IgD-negative memory B cell (primary cell): ENCODE results near the gene UPK3B. TPM values are rescaled to one million over a fixed set of nuclear protein-coding genes. Genes with fewer than 3 reads are reported as not detected.
"Not testable (repeated sequence)": the region's sequence is repeated elsewhere in the genome, so short reads cannot be mapped to it uniquely, and the experiment has no call there.

Experiments
- H3K27ac Mint-ChIP-seq, 3 donors: one replicate each; pipeline ENCODE4 v1.8.0; 2020 to 2022; ENCODE audit warnings: mild to moderate bottlenecking in 3 of 3, mixed read lengths in 3 of 3, moderate library complexity in 1 of 3
- H3K27me3 Mint-ChIP-seq: one replicate; pipeline ENCODE4 v1.8.0; 2021; ENCODE audit warnings: mixed read lengths
- H3K36me3 Mint-ChIP-seq: one replicate; pipeline ENCODE4 v1.8.0; 2020; ENCODE audit warnings: mild to moderate bottlenecking, mixed read lengths
- H3K4me1 Mint-ChIP-seq, 3 donors: one replicate each; pipeline ENCODE4 v1.8.0; 2020 to 2022; ENCODE audit warnings: mixed read lengths in 3 of 3, mild to moderate bottlenecking in 1 of 3
- H3K4me3 Mint-ChIP-seq, 4 donors: one replicate each; pipeline ENCODE4 v1.8.0; 2020 to 2022; ENCODE audit warnings: mild to moderate bottlenecking in 4 of 4, mixed read lengths in 4 of 4, moderate library complexity in 3 of 4
- H3K9me3 Mint-ChIP-seq, 3 donors: one replicate each; pipeline ENCODE4 v1.8.0; 2020 to 2021; ENCODE audit warnings: mixed read lengths in 3 of 3, mild to moderate bottlenecking in 1 of 3
- polyA plus RNA-seq: library from polyadenylated mRNA; unstranded; fragments of 300-500 nt; fragmentation: Illumina TruSeq; gene quantifications from one replicate; pipeline ENCODE4 v1.2.3, GENCODE V29; 2021

UPK3B gene
- polyA plus RNA-seq, 1 donor from 2014 or later: not detected

- Mint-ChIP-seq H3K9me3 (peaks cover 0 to 1% (median 0%) of the 10 kb centered on the region in 3 donors), H3K4me3 (no peak overlapping the region), H3K36me3 (peaks cover 2% of the 10 kb centered on the region), H3K4me1 (peaks cover 0 to 1% (median 0%) of the 10 kb centered on the region in 3 donors), H3K27ac (no peak overlapping the region), H3K27me3 (no peaks in the 10 kb centered on the region)
Observed at GRCh38 chr7:76505168-76506080, 4.9 kb upstream of the UPK3B start.

DNA sequence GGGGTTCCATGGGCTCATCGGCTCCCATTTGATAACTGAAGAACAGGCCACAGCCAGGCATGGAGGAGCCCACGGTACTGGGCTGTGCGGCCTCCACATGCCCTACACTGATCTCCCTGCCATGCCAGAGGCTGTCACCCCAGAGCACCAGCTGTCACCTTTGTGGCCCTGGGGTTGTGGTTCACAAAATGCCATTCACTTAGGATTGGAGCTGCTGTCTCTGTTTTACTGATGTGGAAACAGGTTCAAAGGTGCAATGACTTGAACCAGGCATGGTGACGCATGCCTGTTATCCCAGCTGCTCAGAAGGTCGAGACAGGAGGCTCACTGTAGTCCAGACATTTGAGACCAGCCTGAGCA lies 4.3 kb upstream of the UPK3B start:
- peaks cover 0 to 1% (median 0%) of the 10 kb centered on the region in 3 donors for H3K4me1 Mint-ChIP-seq
- H3K4me3 Mint-ChIP-seq: no peak overlapping the region
- no peaks in the 10 kb centered on the region for H3K27me3 Mint-ChIP-seq
- H3K36me3 Mint-ChIP-seq: peaks cover 2% of the 10 kb centered on the region
- H3K27ac Mint-ChIP-seq: no peak overlapping the region
- peaks cover 0 to 1% (median 0%) of the 10 kb centered on the region in 3 donors for H3K9me3 Mint-ChIP-seq

DNA sequence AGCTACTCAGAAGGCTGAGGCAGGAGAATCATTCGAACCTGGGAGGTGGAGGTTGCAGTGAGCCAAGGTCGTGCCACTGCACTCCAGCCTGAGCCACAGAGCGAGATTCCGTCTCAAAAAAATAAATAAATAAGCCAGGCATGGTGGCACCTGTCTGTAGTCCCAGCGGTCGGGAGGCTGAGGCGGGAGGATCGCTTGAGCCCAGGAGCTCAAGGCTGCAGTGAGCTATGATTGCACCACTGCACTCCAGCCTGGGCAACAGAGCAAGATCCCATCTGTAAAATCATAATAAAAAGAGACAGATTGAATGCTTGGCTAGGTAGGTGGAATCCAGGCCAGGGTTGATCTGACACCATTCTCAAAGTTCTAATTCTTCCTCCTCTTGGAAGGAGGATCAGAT lies 3.7 kb upstream of the UPK3B start:
- not testable (repeated sequence) for H3K4me1 Mint-ChIP-seq, H3K36me3 Mint-ChIP-seq, H3K27me3 Mint-ChIP-seq, H3K9me3 Mint-ChIP-seq, H3K4me3 Mint-ChIP-seq, H3K27ac Mint-ChIP-seq

DNA sequence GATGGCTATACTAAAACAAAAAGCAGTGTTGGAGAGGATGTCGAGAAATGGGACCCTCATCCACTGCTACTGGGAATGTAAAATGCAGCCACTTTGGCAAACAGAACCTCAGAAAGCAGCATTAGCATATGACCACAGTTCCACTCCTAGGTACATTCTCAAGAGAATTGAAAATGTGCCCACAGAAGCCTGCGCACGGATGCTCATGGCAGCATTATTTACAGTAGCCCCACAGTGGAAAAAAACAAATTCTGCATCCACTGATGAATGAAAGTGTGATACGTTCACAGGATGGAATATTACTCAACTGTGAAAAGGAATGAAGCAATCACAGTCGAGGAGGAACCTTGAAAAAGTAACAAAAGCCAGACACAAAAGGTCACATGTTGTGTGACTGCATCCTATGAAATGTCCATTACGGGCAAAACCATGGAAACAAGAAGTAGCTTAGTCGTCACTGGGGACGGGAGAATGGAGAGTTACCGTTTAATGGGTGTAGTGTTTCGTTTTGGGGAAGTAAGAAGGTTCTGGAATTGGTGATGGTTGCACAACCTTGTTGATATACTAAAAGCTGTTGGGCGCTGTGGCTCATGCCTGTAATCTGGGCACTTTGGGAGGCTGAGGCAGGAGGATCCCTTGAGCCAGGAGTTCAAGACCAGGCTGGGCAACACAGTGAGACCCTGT lies 2.5 kb upstream of the UPK3B start:
- Mint-ChIP-seq H3K27me3 (no peaks in the 10 kb centered on the region), H3K4me3 (no peak overlapping the region), H3K9me3 (peaks cover 0 to 1% (median 0%) of the 10 kb centered on the region in 3 donors), H3K4me1 (peaks cover 0 to 1% (median 0%) of the 10 kb centered on the region in 3 donors), H3K27ac (no peak overlapping the region), H3K36me3 (peaks cover 2% of the 10 kb centered on the region)

DNA sequence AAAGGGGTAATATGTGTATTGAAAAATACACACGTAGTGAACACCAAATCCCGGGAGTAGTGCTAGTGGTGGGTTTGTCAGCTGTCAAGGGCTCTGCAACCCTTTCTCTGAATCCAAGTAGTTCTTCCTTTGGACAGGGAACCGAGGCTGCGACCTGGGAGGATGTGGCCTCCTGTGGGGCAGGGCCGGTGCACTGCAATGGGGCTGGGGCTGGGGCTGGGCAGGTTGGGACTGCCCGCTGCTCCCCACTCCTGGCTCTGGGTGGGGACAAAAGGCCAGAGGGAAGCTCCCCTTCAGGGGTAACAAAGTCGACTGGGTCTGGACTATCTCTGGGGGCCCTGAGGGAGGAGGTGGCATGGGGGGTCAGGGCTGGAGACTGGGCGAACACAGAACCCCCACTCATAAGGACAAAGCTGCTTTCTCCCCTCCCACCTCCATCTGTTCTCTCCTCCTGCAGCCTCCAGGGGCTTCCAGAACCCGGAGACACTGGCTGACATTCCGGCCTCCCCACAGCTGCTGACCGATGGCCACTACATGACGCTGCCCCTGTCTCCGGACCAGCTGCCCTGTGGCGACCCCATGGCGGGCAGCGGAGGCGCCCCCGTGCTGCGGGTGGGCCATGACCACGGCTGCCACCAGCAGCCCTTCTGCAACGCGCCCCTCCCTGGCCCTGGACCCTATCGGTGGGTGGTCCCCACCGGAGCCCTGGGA lies 1.0 kb downstream of the UPK3B start:
- H3K36me3 Mint-ChIP-seq, H3K27ac Mint-ChIP-seq, H3K9me3 Mint-ChIP-seq, H3K27me3 Mint-ChIP-seq, H3K4me3 Mint-ChIP-seq, H3K4me1 Mint-ChIP-seq: not testable (repeated sequence)

DNA sequence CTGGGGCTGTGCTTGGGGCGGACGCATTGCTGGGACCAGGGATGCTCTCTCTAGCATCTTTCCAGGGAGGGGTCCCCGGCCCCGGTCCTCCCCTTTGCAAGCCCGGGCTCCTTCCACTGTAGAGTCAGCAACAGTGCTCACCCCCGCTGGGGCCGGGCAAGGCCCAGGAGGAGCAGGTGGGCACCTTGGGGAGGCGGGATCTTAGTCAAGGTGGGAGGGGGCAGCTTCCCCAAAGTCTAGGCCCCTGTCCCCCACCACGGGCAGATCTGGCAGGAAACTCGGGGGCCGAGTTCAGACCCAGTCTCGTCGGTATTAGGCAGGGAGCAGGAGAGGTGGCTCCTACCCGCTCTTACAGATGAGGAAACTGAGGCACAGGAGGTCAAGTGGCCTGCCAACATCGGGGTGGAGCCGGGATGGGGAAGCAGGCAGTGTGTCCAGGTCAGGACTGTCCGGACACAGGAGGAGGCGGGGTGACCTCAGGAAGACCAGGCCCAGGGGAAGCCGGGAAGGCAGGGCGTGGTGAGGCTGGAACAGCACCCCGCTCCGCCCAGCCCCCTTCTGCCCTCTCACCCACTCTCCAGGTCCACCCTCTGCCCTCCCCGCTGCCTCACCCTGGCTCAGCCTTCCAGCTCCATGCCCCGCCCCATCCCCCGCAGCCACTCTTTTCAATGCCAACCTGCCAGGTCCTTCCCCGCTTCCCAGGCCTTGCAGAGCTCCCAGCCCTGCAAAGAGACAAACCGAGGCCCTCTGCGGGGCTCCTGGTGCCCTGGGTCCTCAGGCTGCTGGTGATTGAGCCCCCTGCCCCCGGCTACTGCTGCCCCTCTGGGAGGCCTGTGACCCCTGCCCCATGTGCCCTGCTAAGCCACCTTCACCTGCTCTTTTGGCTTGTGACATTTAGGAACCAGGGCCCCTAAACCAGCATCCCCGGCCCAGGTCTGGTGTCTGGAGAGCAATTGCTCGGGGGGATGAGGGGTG lies 1.8 kb downstream of the UPK3B start:
- not testable (repeated sequence) for H3K27ac Mint-ChIP-seq, H3K27me3 Mint-ChIP-seq

GRCh38 chr7:76512941-76513816 lies 2.8 kb downstream of the UPK3B start:
- Mint-ChIP-seq H3K4me1 (no peaks in the 10 kb centered on the region), H3K36me3 (no peaks in the 10 kb centered on the region), H3K4me3 (no peak overlapping the region), H3K9me3 (no peaks in the 10 kb centered on the region), H3K27ac (no peak overlapping the region), H3K27me3 (no peaks in the 10 kb centered on the region)

More for the DNA sequence above, 1.8 kb downstream of the UPK3B start:
- H3K36me3 Mint-ChIP-seq, H3K4me3 Mint-ChIP-seq, H3K4me1 Mint-ChIP-seq, H3K9me3 Mint-ChIP-seq: not testable (repeated sequence)

GRCh38 chr7:76513817-76514799 lies 3.8 kb downstream of the UPK3B start:
- no peaks in the 10 kb centered on the region for H3K27me3 Mint-ChIP-seq
- H3K9me3 Mint-ChIP-seq: no peaks in the 10 kb centered on the region
- H3K27ac Mint-ChIP-seq: no peak overlapping the region
- no peaks in the 10 kb centered on the region for H3K4me1 Mint-ChIP-seq
- H3K4me3 Mint-ChIP-seq: peak overlapping the region in 1 of 4 donors; percentile 23
- no peaks in the 10 kb centered on the region for H3K36me3 Mint-ChIP-seq

- Mint-ChIP-seq H3K27ac (no peak overlapping the region), H3K4me3 (no peak overlapping the region), H3K27me3 (no peaks in the 10 kb centered on the region), H3K36me3 (no peaks in the 10 kb centered on the region), H3K9me3 (no peaks in the 10 kb centered on the region), H3K4me1 (no peaks in the 10 kb centered on the region)
Observed at GRCh38 chr7:76514926-76515771, 4.8 kb downstream of the UPK3B start.

DNA sequence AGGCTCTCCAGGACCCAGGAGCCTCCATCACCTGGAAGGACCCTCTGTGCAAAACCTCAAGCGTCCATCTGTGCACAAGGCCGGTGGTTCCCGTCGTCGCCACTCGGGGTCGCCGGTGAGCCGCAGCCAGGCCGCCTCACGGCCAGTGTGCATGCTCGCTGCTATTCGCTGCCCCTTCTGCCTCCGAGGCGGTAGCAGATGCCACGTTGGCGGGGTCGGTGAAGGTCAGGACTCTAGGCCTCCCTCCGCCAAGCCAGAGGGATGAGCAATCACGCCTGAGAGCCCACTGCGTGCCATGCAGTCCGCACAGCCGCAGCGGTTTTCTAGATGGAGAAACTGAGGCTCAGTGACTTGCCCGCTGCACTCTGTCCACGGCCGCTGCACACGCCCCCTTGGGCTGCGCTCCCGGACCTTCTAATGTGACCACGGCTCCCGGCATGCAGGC lies 5.7 kb downstream of the UPK3B start:
- no peaks in the 10 kb centered on the region for H3K9me3 Mint-ChIP-seq
- no peaks in the 10 kb centered on the region for H3K4me1 Mint-ChIP-seq
- no peak overlapping the region for H3K27ac Mint-ChIP-seq
- H3K36me3 Mint-ChIP-seq: no peaks in the 10 kb centered on the region
- no peaks in the 10 kb centered on the region for H3K27me3 Mint-ChIP-seq
- no peak overlapping the region for H3K4me3 Mint-ChIP-seq

DNA sequence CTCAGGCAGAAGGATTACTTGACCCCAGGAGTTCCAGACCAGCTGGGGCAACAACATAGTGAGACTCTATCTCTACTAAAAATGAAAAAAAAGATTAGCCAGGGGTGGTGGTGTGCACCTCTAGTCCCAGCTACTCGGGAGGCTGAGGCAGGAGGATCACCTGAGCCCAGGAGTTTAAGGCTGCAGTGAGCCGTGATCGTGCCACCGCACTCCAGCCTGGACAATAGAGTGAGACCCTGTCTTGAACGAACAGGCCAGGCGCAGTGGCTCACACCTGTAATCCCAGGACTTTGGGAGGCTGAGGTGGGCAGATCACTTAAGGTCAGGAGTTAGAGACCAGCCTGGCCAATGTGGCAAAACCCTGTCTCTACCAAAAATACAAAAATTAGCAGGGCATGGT lies 6.6 kb downstream of the UPK3B start:
- not testable (repeated sequence) for H3K4me1 Mint-ChIP-seq, H3K4me3 Mint-ChIP-seq, H3K27me3 Mint-ChIP-seq, H3K27ac Mint-ChIP-seq, H3K9me3 Mint-ChIP-seq, H3K36me3 Mint-ChIP-seq

GRCh38 chr7:76526183-76526582 lies 15.8 kb downstream of the UPK3B start:
- not testable (repeated sequence) for H3K4me1 Mint-ChIP-seq, H3K36me3 Mint-ChIP-seq

More at GRCh38 chr7:76526183-76526582, 15.8 kb downstream of the UPK3B start:
- not testable (repeated sequence) for H3K27ac Mint-ChIP-seq, H3K9me3 Mint-ChIP-seq, H3K4me3 Mint-ChIP-seq, H3K27me3 Mint-ChIP-seq
